ENCODE measurements around the gene GRAP. TPM values are rescaled to one million over a fixed set of nuclear protein-coding genes. Genes with fewer than 3 reads are reported as not detected.

GRAP gene
- total RNA-seq, 1 experiment from 2014 or later, result not detected

- DNase-seq (ENCODE audit: extremely low read depth, low read depth), result no peak
Observed at GRCh38 chr17:18987230-18987610, 59.5 kb downstream of the GRAP start.

- no peak for DNase-seq (ENCODE audit: extremely low read depth, low read depth)
Observed at GRCh38 chr17:18986541-18987229, 60.1 kb downstream of the GRAP start.

GRCh38 chr17:18985475-18985874 lies 61.3 kb downstream of the GRAP start:
- DNase-seq (ENCODE audit: extremely low read depth, low read depth), result no peak

- DNase-seq (ENCODE audit: extremely low read depth, low read depth), result no peak
Observed at GRCh38 chr17:18984273-18985114, 62.3 kb downstream of the GRAP start.

GRCh38 chr17:18981642-18982424 lies 64.9 kb downstream of the GRAP start:
- peak; percentile 30 for DNase-seq (ENCODE audit: extremely low read depth, low read depth)

GRCh38 chr17:18981335-18981641 lies 65.5 kb downstream of the GRAP start:
- no peak for DNase-seq (ENCODE audit: extremely low read depth, low read depth)

- no peak for DNase-seq (ENCODE audit: extremely low read depth, low read depth)
Observed at GRCh38 chr17:18980682-18981334, 65.9 kb downstream of the GRAP start.

GRCh38 chr17:18978655-18979054 lies 68.1 kb downstream of the GRAP start:
- DNase-seq (ENCODE audit: extremely low read depth, low read depth), result no peak

GRCh38 chr17:18978050-18978449 lies 68.7 kb downstream of the GRAP start:
- no peak for DNase-seq (ENCODE audit: extremely low read depth, low read depth)

- DNase-seq (ENCODE audit: extremely low read depth, low read depth), result no peak
Observed at GRCh38 chr17:18977646-18978045, 69.1 kb downstream of the GRAP start.

- no peak for DNase-seq (ENCODE audit: extremely low read depth, low read depth)
Observed at GRCh38 chr17:18977021-18977420, 69.7 kb downstream of the GRAP start.

GRCh38 chr17:18976201-18976600 lies 70.6 kb downstream of the GRAP start:
- no peak for DNase-seq (ENCODE audit: extremely low read depth, low read depth)

GRCh38 chr17:18975597-18975996 lies 71.2 kb downstream of the GRAP start:
- DNase-seq (ENCODE audit: extremely low read depth, low read depth), result no peak

GRCh38 chr17:18974407-18975149 lies 72.2 kb downstream of the GRAP start:
- no peak for DNase-seq (ENCODE audit: extremely low read depth, low read depth)

- no peak for DNase-seq (ENCODE audit: extremely low read depth, low read depth)
Observed at GRCh38 chr17:18971801-18972200, 75.0 kb downstream of the GRAP start.

Small RNAs within 50 kb of the gene (small RNA-seq; reads per million reads assigned to genes)
- gene AC090286.3, result 0 reads per million in 2 experiments

Other genes starting within 250 kb of the GRAP start
- 76.5 and 78.8 TPM in 2 replicates for gene PRPSAP2, start 188.8 kb downstream of the GRAP start, total RNA-seq (2014; rRNA removed; shearing (Covaris generic))
- gene SLC5A10, start 94.8 kb downstream of the GRAP start, total RNA-seq (2014; rRNA removed; shearing (Covaris generic)), result not detected in 2 replicates
- 17.8 and 19.1 TPM in 2 replicates for gene FAM83G, start 42.2 kb downstream of the GRAP start, total RNA-seq (2014; rRNA removed; shearing (Covaris generic))
- gene GRAPL, start 80.6 kb upstream of the GRAP start, total RNA-seq (2014; rRNA removed; shearing (Covaris generic)), result not detected in 2 replicates
- 19.4 and 25.0 TPM in 2 replicates for gene EPN2, start 190.4 kb upstream of the GRAP start, total RNA-seq (2014; rRNA removed; shearing (Covaris generic))